Measurements from ENCODE around the gene LRRC36. TPM values are rescaled to one million over a fixed set of nuclear protein-coding genes. Genes with fewer than 3 reads are reported as not detected.

The LRRC36 gene
- total and polyA plus RNA-seq, 2 of the 8 experiments (the other 6 are each of a cell fraction or from before 2014, with no cell fraction given) = 0.15 TPM; not detected in 1

GRCh38 chr16:67433131-67433719 is 106.6 kb downstream of the LRRC36 start:
- H3K9me3 ChIP-seq (ENCODE audit: insufficient read depth in 2 of 2, low read depth in 1 of 2, low read length in 1 of 2) = no peaks in the 10 kb centered on the region
- DNase-seq (ENCODE audit: low read depth in 1 of 2, low spot score in 2 of 2) (no peak), FAIRE-seq (no peak)
- peaks cover 0 to 19% (median 15%) of the 10 kb centered on the region in 4 experiments; a peak in 6 of 7 replicates for H3K27me3 ChIP-seq (replicated peaks in 1 of 4; ENCODE audit: control insufficient read depth in 3 of 4, extremely low read depth in 1 of 4, insufficient read depth in 3 of 4, low read length in 3 of 4)
- H4K91ac ChIP-seq (replicated peaks; ENCODE audit: insufficient read length, low read length) = peak overlapping the region; percentile 22
- H3K79me1 ChIP-seq (ENCODE audit: low read depth, low read length) = peaks cover 10% of the 10 kb centered on the region; the same call in 1 of the 2 replicates
- H4K8ac ChIP-seq (ENCODE audit: extremely low read depth, insufficient read depth, low read length) = no peak overlapping the region
- H3K4me2 ChIP-seq (ENCODE audit: insufficient read depth in 1 of 2, low read depth in 2 of 2, low read length in 2 of 2) = peak overlapping the region; percentile 55 to 87
- H3K79me2 ChIP-seq (ENCODE audit: control insufficient read depth in 1 of 2, insufficient read depth in 2 of 2, low read length in 2 of 2) = no peaks in the 10 kb centered on the region; a peak in 1 of 4 replicates
- peak overlapping the region in 1 of 4 experiments; percentile 31; a peak in 2 of 7 replicates for H3K9ac ChIP-seq (replicated peaks in 1 of 4; ENCODE audit: extremely low read depth in 1 of 4, low read depth in 3 of 4, low read length in 3 of 4)
- H3K18ac ChIP-seq (ENCODE audit: extremely low read depth, low read length) = 0 out of 2 replicates have a peak overlapping the region, but pooled peaks have one; percentile 27
- WGBS, 2 experiments (ENCODE audit: extremely low coverage in 1 of 2, insufficient coverage in 1 of 2, insufficient read length in 1 of 2, insufficient replicate concordance in 2 of 2, low coverage in 1 of 2, low lambda C conversion rate in 2 of 2, missing lambda C conversion rate in 1 of 2) = 90% methylated on average over 5 of the region's 5 CpGs; no CpG with 5 or more reads in 1 of the 2 experiments
- H3K56ac ChIP-seq (replicated peaks; ENCODE audit: insufficient read length, low read depth, low read length) = no peak overlapping the region
- no peak overlapping the region for H3K23ac ChIP-seq (ENCODE audit: insufficient read length)
- H3K36me3 ChIP-seq (ENCODE audit: control insufficient read depth in 2 of 4, insufficient read depth in 4 of 4, low read length in 3 of 4) = peaks cover 3 to 10% (median 6%) of the 10 kb centered on the region in 4 experiments; a peak in 7 of 8 replicates
- ChIA-PET CTCF (ENCODE audit: partially characterized antibody) (interaction anchor here (0.6 to 28.4 kb wide), 10 partner anchors 7 to 212 kb away, joined by 3 to 683 read pairs (median 4); no protein-coding TSS in a partner anchor), POLR2A (ENCODE audit: partially characterized antibody) (interaction anchor here (1.0 to 7.3 kb wide), 2 partner anchors 9 to 11 kb away, joined by 3 to 67 read pairs; no protein-coding TSS in a partner anchor)
- TF ChIP-seq RAD21 (IDR thresholded peaks at IDR 0.05 in 1 of 2, conservative IDR thresholded peaks at IDR 0.05 in 1 of 2; ENCODE audit: low read depth in 2 of 2, low read length in 2 of 2) (no peak), CTBP2 (IDR thresholded peaks at IDR 0.05; ENCODE audit: borderline replicate concordance, insufficient read depth, insufficient read length, low read length) (no peak), SIRT6 (IDR thresholded peaks at IDR 0.05; ENCODE audit: low read length) (no peak), JUN (IDR thresholded peaks at IDR 0.05; ENCODE audit: low read depth, low read length) (no peak), ZNF274 (IDR thresholded peaks at IDR 0.05; ENCODE audit: borderline replicate concordance, extremely low read depth, low read length) (no peak)
- peaks cover 0 to 8% of the 10 kb centered on the region in 2 experiments for H4K20me1 ChIP-seq (replicated peaks in 1 of 2; ENCODE audit: control insufficient read depth in 1 of 2, insufficient read depth in 2 of 2, low read length in 2 of 2)
- no peak overlapping the region for H3K14ac ChIP-seq (ENCODE audit: insufficient read length)
- no peak overlapping the region for H3K4ac ChIP-seq (replicated peaks; ENCODE audit: insufficient read length, low read depth, low read length)
- peak overlapping the region; percentile 18; the same call in 1 of the 2 replicates for H2BK12ac ChIP-seq (ENCODE audit: low read depth, low read length)
- peak overlapping the region; percentile 1; the same call in 1 of the 2 replicates for H2BK5ac ChIP-seq (ENCODE audit: low read depth, low read length)
- H3K4me3 ChIP-seq (ENCODE audit: extremely low read depth in 1 of 4, insufficient read depth in 2 of 4, low read depth in 3 of 4, low read length in 4 of 4) = peak overlapping the region in 1 of 4 experiments; percentile 86; a peak in 1 of 8 replicates
- H2BK120ac ChIP-seq (replicated peaks; ENCODE audit: low read depth, low read length) = no peak overlapping the region
- H2AFZ ChIP-seq (ENCODE audit: low read length) = no peak overlapping the region
- H4K5ac ChIP-seq (ENCODE audit: insufficient read length, low read depth, low read length) = no peak overlapping the region
- peak overlapping the region; percentile 83 for H2BK15ac ChIP-seq (ENCODE audit: low read length)
- no peak overlapping the region for H2BK20ac ChIP-seq (ENCODE audit: low read length)
- no peak overlapping the region; the same call in 1 of the 2 replicates for H2AK5ac ChIP-seq (ENCODE audit: low read depth, low read length)
- H3K23me2 ChIP-seq (ENCODE audit: low read depth, low read length) = peaks cover 17% of the 10 kb centered on the region; the same call in 1 of the 2 replicates
- peaks cover 0 to 34% (median 29%) of the 10 kb centered on the region in 4 experiments; a peak in 6 of 7 replicates for H3K4me1 ChIP-seq (replicated peaks in 1 of 4; ENCODE audit: control insufficient read depth in 3 of 4, insufficient read depth in 4 of 4, low read length in 3 of 4)
- H3K27ac ChIP-seq (ENCODE audit: low read depth, low read length) = no peak overlapping the region
